Parathyroid adenoma (tissue), 2 donors: ENCODE measurements around the gene TLE6.

ENCODE experiments used
- H2AFZ ChIP-seq: fragments of 300-600 bp; sonication (generic); one replicate; pipeline ENCODE4 v1.7.0; 2017; ENCODE audit warnings: antibody characterized with exemption, mild to moderate bottlenecking
- H3K27ac ChIP-seq: fragments of 300-600 bp; sonication (generic); one replicate; pipeline ENCODE4 v1.7.0; 2017
- H3K27me3 ChIP-seq: fragments of 300-600 bp; sonication (generic); one replicate; pipeline ENCODE4 v1.7.0; 2017; ENCODE audit warnings: low read length; ENCODE audit not compliant: control insufficient read depth, insufficient read depth
- H3K36me3 ChIP-seq: fragments of 300-600 bp; sonication (generic); one replicate; pipeline ENCODE4 v1.7.0; 2017; ENCODE audit warnings: low read length; ENCODE audit not compliant: control insufficient read depth, insufficient read depth
- H3K4me1 ChIP-seq: fragments of 300-600 bp; sonication (generic); one replicate; pipeline ENCODE4 v1.7.0; 2017; ENCODE audit warnings: control low read depth
- H3K4me2 ChIP-seq: fragments of 300-600 bp; sonication (generic); one replicate; pipeline ENCODE4 v1.7.0; 2017; ENCODE audit warnings: low read length
- H3K4me3 ChIP-seq: fragments of 300-600 bp; sonication (generic); one replicate; pipeline ENCODE4 v1.7.0; 2017; ENCODE audit warnings: low read depth, low read length
- H3K79me2 ChIP-seq: fragments of 300-600 bp; sonication (generic); one replicate; pipeline ENCODE4 v1.7.0; 2017; ENCODE audit warnings: control low read depth
- H3K9ac ChIP-seq: fragments of 300-600 bp; sonication (generic); one replicate; pipeline ENCODE4 v1.7.0; 2017; ENCODE audit warnings: mild to moderate bottlenecking
- H3K9me3 ChIP-seq: fragments of 300-600 bp; sonication (generic); one replicate; pipeline ENCODE4 v1.7.0; 2017; ENCODE audit warnings: low read length; ENCODE audit not compliant: control insufficient read depth
- TF ChIP-seq, protein P1 (sequence below): fragments of 300-600 bp; sonication (generic); IDR thresholded peaks from one replicate; pipeline ENCODE4 v1.7.0; 2017; ENCODE audit warnings: antibody characterized with exemption, mild to moderate bottlenecking
- donor health status: primary hyperparathyroidism.

Gene TLE6

DNA sequence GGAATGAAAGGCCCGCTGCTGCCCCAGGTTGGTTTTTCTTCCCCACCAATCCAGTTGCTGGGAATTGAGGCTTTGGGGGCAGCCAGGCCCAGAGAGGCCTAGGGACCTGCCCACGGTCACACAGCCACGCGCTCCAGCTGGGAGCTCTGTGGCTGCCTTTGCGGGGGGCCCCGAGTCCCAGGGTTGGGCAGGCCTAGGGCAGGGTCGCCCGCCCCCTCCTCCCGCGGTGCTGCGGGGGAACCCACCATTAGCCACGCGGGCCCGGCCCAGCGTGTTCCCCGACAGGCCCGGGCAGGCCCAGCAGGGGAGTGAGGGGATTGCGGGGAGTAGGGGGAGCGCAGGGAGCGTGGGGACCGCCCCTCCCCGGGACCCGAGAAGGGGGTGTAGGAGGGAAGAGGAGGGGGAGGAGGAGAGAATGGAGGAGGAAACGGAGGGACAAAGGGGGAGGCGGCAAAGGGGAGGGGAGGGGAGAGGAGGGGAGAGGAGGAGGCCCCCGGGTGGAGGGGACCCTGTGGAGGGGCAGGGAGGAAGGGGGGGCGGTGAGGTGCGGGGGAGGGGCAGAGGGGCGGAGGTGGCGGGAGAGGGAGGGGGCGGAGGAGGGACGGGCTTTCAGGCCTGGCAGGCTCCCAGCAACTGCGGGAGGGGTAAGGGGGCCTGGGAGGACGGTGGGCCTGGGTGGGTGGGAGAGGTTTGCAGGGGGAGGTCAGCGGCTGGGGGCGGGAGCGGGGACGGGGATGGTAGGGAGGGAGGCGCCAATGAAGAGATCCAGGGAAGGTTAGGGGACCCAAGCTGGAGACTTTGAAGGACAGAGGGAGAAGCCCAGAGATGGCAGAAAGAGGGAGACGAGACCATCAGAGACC is 64.6 kb downstream of the TLE6 start:
- Histone ChIP-seq H3K4me3 (no peak overlapping the region), H3K36me3 (no peaks in the 10 kb centered on the region), H3K27me3 (no peaks in the 10 kb centered on the region), H2AFZ (peak overlapping the region; percentile 33), H3K4me2 (no peak overlapping the region), H3K9ac (no peak overlapping the region), H3K79me2 (no peaks in the 10 kb centered on the region), H3K4me1 (peaks cover 3% of the 10 kb centered on the region), H3K9me3 (no peaks in the 10 kb centered on the region), H3K27ac (no peak overlapping the region)
- TF ChIP-seq, protein P1, sequence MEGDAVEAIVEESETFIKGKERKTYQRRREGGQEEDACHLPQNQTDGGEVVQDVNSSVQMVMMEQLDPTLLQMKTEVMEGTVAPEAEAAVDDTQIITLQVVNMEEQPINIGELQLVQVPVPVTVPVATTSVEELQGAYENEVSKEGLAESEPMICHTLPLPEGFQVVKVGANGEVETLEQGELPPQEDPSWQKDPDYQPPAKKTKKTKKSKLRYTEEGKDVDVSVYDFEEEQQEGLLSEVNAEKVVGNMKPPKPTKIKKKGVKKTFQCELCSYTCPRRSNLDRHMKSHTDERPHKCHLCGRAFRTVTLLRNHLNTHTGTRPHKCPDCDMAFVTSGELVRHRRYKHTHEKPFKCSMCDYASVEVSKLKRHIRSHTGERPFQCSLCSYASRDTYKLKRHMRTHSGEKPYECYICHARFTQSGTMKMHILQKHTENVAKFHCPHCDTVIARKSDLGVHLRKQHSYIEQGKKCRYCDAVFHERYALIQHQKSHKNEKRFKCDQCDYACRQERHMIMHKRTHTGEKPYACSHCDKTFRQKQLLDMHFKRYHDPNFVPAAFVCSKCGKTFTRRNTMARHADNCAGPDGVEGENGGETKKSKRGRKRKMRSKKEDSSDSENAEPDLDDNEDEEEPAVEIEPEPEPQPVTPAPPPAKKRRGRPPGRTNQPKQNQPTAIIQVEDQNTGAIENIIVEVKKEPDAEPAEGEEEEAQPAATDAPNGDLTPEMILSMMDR: no peak

DNA sequence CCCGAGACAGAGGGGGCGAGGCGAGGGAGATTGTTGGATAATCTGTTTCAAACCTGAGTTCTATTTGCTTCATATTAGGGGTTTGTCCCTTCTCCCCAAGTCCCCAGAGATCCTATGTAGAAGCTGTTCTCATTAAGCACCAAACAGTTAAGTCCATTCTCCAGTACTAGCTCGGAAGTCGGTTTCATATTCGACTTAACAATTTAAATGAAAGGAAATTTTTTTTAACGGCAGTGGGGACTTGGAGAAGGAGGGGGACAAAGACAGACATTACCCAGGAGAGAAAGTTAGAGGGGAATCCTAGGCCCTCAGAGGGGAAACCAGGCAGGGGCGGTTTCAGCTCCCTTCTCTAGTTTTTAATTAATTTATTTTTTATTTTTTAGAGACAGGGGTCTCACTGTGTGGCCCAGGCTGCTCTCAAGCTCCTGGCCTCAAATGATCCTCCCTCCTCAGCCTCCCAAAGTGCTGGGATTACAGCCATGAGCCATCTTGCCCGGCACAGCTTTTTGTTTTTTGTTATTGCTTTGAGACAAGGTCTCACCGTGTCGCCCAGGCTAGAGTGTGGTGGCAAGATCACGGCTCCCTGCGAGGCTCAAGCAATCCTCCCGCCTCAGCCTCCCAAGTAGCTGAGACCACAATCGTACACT is 65.4 kb downstream of the TLE6 start:
- Histone ChIP-seq H3K79me2 (no peaks in the 10 kb centered on the region), H3K27ac (no peak overlapping the region), H3K9ac (no peak overlapping the region), H2AFZ (no peak overlapping the region), H3K4me2 (no peak overlapping the region), H3K36me3 (no peaks in the 10 kb centered on the region), H3K4me3 (no peak overlapping the region), H3K27me3 (no peaks in the 10 kb centered on the region), H3K9me3 (no peaks in the 10 kb centered on the region), H3K4me1 (peaks cover 6% of the 10 kb centered on the region)
- TF ChIP-seq, protein P1: no peak
